Measurements from ENCODE around the gene ABCA6.

Gene ABCA6

DNA sequence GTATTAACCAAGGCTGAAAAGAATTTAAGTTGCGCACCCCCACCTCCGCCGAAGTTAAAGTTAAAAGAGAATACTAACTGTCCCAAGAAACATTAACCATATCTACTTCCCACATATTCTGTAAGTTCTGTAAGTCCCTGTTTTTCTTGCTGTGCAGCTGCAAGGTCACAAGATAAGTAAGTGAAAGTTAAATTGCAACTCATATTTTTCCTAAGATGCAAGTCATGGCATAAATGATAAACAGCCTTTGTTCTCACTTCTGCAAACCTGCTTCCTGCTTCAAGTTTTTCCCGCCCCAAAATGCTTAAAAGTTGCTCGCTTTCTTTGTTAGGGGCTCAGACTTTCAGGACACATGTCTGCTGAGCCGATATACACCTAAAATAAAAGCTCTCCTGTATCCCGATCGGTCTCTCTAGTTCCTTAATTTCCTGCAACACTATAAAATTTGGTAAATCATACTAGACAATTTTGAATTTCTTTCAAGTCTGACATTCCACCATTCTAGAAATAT, 48.4 kb downstream of the ABCA6 start:
- Histone ChIP-seq H3K4me2 (ENCODE audit: low read length) (no peak overlapping the region), H3K9me3 (ENCODE audit: low read length) (no peaks in the 10 kb centered on the region), H4K20me1 (ENCODE audit: insufficient read depth, low read length) (no peaks in the 10 kb centered on the region), H3F3A (ENCODE audit: insufficient read depth, low read length) (no peaks in the 10 kb centered on the region), H3K4me1 (ENCODE audit: insufficient read depth, low read length, severe bottlenecking) (peaks cover 14% of the 10 kb centered on the region), H3K36me3 (ENCODE audit: insufficient read depth, low read length) (no peaks in the 10 kb centered on the region), H3K27me3 (ENCODE audit: insufficient read depth, low read length) (no peaks in the 10 kb centered on the region), H2AFZ (ENCODE audit: low read length) (no peak overlapping the region), H3K9me2 (ENCODE audit: low read depth, low read length) (no peaks in the 10 kb centered on the region), H3K79me2 (ENCODE audit: insufficient read depth, low read length) (no peaks in the 10 kb centered on the region), H3K9ac (ENCODE audit: low read length) (no peak overlapping the region), H3K27ac (ENCODE audit: low read depth, low read length, poor library complexity, severe bottlenecking) (no peak overlapping the region), H3K4me3 (ENCODE audit: low read depth, low read length, poor library complexity, severe bottlenecking) (no peak overlapping the region)
- TF ChIP-seq CTCF (IDR thresholded peaks at IDR 0.05; ENCODE audit: low read length), result no peak
- no peak for TF ChIP-seq EZH2 (IDR thresholded peaks at IDR 0.05; ENCODE audit: borderline replicate concordance, low read length)

DNA sequence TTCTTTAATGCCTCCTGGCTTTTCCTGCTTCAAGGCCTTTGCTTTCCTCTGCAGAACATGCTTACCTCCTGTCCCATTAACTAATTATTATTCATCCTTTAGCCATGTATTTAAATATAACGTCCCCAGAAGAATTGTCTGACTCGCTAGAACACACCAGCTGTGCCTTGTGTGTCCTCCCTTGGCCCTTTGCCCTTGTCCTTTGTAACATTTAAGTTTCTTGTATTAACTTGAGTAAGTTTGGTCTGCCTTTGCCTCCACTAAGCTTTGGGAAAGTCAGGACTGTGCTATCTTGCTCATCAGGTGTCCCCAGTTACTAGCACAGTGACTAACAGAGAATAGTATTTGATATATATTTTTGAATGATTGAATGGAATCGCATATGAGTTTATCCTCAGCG, 51.3 kb downstream of the ABCA6 start:
- Histone ChIP-seq H3K27ac (ENCODE audit: low read depth, low read length, poor library complexity, severe bottlenecking) (no peak overlapping the region), H2AFZ (ENCODE audit: low read length) (no peak overlapping the region), H4K20me1 (ENCODE audit: insufficient read depth, low read length) (no peaks in the 10 kb centered on the region), H3K36me3 (ENCODE audit: insufficient read depth, low read length) (no peaks in the 10 kb centered on the region), H3F3A (ENCODE audit: insufficient read depth, low read length) (no peaks in the 10 kb centered on the region), H3K4me1 (ENCODE audit: insufficient read depth, low read length, severe bottlenecking) (peaks cover 14% of the 10 kb centered on the region), H3K4me3 (ENCODE audit: low read depth, low read length, poor library complexity, severe bottlenecking) (no peak overlapping the region), H3K79me2 (ENCODE audit: insufficient read depth, low read length) (no peaks in the 10 kb centered on the region), H3K9me3 (ENCODE audit: low read length) (no peaks in the 10 kb centered on the region), H3K4me2 (ENCODE audit: low read length) (no peak overlapping the region), H3K27me3 (ENCODE audit: insufficient read depth, low read length) (no peaks in the 10 kb centered on the region), H3K9ac (ENCODE audit: low read length) (no peak overlapping the region), H3K9me2 (ENCODE audit: low read depth, low read length) (no peaks in the 10 kb centered on the region)
- TF ChIP-seq EZH2 (IDR thresholded peaks at IDR 0.05; ENCODE audit: borderline replicate concordance, low read length), result no peak

- Histone ChIP-seq H3K79me2 (ENCODE audit: insufficient read depth, low read length) (no peaks in the 10 kb centered on the region), H4K20me1 (ENCODE audit: insufficient read depth, low read length) (no peaks in the 10 kb centered on the region), H3K9me3 (ENCODE audit: low read length) (no peaks in the 10 kb centered on the region), H3K4me3 (ENCODE audit: low read depth, low read length, poor library complexity, severe bottlenecking) (no peak overlapping the region), H2AFZ (ENCODE audit: low read length) (no peak overlapping the region), H3F3A (ENCODE audit: insufficient read depth, low read length) (no peaks in the 10 kb centered on the region), H3K9me2 (ENCODE audit: low read depth, low read length) (no peaks in the 10 kb centered on the region), H3K27me3 (ENCODE audit: insufficient read depth, low read length) (no peaks in the 10 kb centered on the region), H3K4me1 (ENCODE audit: insufficient read depth, low read length, severe bottlenecking) (peaks cover 9% of the 10 kb centered on the region), H3K9ac (ENCODE audit: low read length) (no peak overlapping the region), H3K36me3 (ENCODE audit: insufficient read depth, low read length) (no peaks in the 10 kb centered on the region), H3K27ac (ENCODE audit: low read depth, low read length, poor library complexity, severe bottlenecking) (no peak overlapping the region), H3K4me2 (ENCODE audit: low read length) (no peak overlapping the region)
- TF ChIP-seq CTCF (IDR thresholded peaks at IDR 0.05; ENCODE audit: low read length), result no peak
- TF ChIP-seq EZH2 (IDR thresholded peaks at IDR 0.05; ENCODE audit: borderline replicate concordance, low read length), result no peak
Observed at GRCh38 chr17:69088643-69089200, 53.0 kb downstream of the ABCA6 start.

GRCh38 chr17:69086641-69087040, 55.1 kb downstream of the ABCA6 start:
- H3K27ac ChIP-seq (ENCODE audit: low read depth, low read length, poor library complexity, severe bottlenecking), result no peak overlapping the region
- H3K9ac ChIP-seq (ENCODE audit: low read length), result no peak overlapping the region
- H3K4me1 ChIP-seq (ENCODE audit: insufficient read depth, low read length, severe bottlenecking), result no peaks in the 10 kb centered on the region
- H3K4me3 ChIP-seq (ENCODE audit: low read depth, low read length, poor library complexity, severe bottlenecking), result no peak overlapping the region
- no peaks in the 10 kb centered on the region for H3F3A ChIP-seq (ENCODE audit: insufficient read depth, low read length)
- H3K9me3 ChIP-seq (ENCODE audit: low read length), result no peaks in the 10 kb centered on the region
- H3K36me3 ChIP-seq (ENCODE audit: insufficient read depth, low read length), result no peaks in the 10 kb centered on the region; the same call in 1 of the 2 replicates
- no peak overlapping the region for H3K4me2 ChIP-seq (ENCODE audit: low read length)
- no peak for TF ChIP-seq EZH2 (IDR thresholded peaks at IDR 0.05; ENCODE audit: borderline replicate concordance, low read length)
- TF ChIP-seq CTCF (IDR thresholded peaks at IDR 0.05; ENCODE audit: low read length), result no peak
- H3K9me2 ChIP-seq (ENCODE audit: low read depth, low read length), result no peaks in the 10 kb centered on the region
- no peaks in the 10 kb centered on the region for H4K20me1 ChIP-seq (ENCODE audit: insufficient read depth, low read length)
- H3K79me2 ChIP-seq (ENCODE audit: insufficient read depth, low read length), result no peaks in the 10 kb centered on the region
- H2AFZ ChIP-seq (ENCODE audit: low read length), result no peak overlapping the region
- no peaks in the 10 kb centered on the region for H3K27me3 ChIP-seq (ENCODE audit: insufficient read depth, low read length)
